GM18519 (cell line): ENCODE results near the gene TRAP1.

Experiments used
- ATAC-seq: cut with Tn5 transposase; IDR thresholded peaks from one replicate; pipeline ENCODE4 v1.9.1; 2021; ENCODE audit warnings: mild to moderate bottlenecking, moderate library complexity; ENCODE audit not compliant: unreplicated experiment, low FRiP score

TRAP1 gene

DNA sequence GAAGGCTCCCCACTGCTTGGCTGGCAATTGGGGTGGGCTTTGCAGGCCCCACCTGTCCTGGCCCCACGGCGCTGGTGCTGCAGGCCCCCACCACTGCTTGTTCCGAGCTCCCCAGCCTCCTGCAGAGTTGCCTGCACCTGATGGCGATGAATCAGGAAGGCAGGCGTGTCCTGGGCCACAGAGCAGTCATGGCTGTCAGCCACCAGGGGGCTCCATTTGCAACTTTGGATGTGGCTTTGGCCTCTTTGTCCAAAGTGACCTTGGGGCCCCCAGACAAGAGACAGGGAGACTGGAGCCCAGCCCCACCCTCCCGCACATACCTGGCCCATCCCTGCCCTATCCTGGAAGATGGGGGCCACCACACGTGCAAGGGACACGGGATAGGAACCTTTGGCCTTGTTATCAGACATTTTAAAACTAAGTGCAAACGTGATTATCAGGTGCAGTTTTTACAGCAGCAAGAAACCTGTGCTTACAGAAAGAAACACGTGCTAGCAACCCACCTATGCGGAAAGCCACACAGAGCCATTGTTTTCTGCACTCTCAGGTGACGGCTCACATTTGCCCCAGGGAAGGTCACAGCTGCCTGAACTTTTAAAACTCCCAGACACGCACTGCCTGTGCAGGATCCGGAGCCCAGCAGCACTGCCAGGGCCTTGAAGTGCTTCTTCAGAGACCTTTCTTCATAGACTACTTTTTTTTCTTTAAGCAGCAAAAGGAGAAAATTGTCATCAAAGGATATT lies 62.9 kb downstream of the TRAP1 start, which contains the start of gene DNASE1:
Gene DNASE1 (plus strand): TSS at position 443 of the 743 bp plus-strand sequence. CDS start 683 bp downstream, outside the sequence.
- ATAC-seq = no peak

DNA sequence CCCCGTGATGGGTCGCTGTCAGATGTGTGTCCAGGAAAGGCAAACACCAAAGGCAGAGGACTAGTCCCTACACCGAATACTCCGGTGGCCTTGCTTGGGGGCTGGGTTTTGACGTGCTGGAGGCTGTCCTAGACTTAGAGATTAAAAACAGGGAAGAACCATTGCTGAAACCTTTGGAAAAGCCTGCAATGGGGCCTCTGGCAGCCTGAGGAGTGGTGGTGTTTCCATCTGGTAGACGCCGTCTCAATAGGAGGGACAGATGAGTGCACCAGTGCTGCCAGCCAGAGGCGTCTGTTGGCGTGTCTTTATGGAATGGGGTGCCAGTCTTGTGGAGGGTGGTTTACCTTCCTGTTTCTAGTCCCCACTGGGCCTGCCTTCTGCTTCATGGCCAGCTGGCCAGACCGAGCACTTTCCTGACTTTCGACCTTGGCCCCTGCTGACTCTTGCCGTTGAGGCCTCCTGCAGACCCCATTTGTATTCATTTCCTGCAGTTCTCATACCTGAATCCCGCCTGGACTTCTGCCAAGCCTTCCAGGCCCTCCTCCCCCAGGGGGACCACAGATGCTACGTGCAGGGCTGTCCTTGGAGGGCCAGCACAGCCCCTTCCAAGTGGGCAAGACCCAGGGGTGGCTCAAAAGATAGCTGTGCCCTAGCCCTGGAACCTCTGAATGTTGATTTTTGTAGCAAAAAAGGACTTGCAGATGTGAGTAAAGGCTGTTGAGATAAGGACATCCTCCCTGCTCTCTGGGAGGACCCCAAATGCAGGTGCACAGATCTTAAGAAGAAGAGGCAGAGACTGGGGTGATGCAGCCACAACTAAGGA lies 64.7 kb downstream of the TRAP1 start:
- ATAC-seq = no peak

DNA sequence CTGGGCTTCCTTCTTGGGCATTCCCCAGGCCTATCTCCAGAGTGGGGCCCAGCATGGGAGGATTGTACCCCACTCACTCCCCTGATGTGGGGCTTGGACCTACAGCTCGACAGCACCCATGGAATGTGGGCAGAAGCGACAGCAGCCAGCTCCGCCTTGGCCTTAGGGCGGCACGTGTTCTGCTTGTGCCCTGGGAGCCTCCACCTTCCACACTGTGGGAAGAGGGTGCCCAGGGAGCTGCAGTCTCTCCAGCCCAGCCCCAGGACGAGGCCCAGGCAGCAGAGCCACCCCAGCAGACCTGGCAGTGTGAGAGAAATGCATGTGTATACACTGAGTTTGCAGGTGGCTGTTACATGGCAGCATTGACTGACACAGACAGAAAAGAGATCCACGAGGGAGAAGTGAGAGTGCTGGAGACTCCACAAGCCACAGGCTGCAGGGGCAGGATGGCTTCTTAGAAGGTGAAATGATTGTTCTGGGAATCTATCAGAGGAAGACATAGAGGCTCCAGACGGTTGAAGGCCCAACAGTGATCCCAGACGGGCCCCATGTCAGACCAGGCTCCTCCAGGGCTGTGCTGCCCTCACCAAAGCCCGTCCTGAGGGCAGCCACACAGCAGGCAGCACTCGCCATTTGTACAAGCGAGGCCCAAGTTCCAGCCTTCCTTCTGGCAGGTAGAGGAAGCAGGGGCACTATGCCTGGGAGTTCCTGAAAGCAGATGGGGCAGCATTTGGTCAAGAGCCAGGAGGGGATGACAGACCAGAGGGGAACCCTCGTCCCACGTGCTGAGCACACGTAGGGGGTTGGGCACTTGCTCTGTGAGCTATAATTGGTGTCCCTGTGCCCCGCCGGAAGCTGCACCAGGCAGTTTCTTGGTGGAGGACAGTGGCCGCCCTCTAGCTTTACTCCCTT lies 65.6 kb downstream of the TRAP1 start:
- ATAC-seq = no peak

DNA sequence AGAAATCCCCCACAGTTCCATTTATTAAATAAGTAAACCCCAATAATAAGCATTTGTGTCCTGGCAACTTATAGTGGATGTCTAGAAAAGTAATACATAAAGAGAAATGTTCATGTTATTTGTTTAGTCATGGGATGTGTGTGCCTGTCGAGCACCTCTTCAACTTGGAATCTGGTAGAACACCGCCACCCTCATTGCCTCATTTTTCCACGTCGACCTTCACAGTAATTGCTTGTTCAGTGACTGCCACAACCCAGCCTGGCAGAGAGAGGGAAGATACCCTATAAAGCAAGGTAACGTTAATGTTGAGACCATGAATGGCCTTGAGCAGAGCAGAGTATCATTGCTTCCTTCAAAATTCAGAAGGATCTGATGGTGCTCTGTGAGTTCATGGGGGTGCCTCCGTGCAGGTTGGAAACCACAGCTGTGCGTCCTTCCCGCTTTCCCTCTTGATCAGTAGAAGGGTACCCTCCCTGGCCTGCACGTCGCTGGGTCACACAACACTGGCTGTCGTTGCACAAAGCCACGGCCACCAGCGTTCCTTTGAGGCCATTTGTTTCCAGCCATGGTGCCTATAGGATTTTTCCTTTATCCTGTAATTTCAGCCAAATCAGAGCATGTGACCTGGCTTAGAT lies 66.6 kb downstream of the TRAP1 start:
- no peak for ATAC-seq

DNA sequence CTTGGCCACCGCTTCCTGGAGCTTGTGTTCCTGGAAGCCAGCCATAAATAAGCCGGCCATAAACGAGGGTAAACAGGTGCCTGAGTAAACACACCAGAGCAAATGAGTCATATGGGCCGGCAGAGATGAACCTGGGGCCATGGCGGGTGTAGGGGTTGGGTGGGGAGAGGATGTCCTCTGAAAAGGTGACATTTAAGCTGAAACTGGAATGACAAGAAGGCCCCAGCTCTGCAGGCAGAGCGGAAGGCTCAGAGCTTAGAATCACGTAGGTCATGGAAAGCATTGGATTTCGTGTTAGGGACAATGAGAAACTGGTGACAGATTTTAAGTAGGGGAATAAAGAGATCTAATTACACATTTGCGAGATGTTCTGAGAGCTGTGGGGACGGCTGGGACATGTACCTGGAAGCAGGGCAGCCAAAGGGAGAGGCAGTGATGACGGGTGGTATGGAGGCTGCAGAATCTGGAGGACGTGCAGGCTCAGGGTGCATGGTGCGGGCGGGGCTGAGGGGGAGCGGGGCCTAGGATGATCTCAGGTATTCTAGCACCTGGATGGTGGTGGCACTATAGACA lies 70.9 kb downstream of the TRAP1 start:
- no peak for ATAC-seq

DNA sequence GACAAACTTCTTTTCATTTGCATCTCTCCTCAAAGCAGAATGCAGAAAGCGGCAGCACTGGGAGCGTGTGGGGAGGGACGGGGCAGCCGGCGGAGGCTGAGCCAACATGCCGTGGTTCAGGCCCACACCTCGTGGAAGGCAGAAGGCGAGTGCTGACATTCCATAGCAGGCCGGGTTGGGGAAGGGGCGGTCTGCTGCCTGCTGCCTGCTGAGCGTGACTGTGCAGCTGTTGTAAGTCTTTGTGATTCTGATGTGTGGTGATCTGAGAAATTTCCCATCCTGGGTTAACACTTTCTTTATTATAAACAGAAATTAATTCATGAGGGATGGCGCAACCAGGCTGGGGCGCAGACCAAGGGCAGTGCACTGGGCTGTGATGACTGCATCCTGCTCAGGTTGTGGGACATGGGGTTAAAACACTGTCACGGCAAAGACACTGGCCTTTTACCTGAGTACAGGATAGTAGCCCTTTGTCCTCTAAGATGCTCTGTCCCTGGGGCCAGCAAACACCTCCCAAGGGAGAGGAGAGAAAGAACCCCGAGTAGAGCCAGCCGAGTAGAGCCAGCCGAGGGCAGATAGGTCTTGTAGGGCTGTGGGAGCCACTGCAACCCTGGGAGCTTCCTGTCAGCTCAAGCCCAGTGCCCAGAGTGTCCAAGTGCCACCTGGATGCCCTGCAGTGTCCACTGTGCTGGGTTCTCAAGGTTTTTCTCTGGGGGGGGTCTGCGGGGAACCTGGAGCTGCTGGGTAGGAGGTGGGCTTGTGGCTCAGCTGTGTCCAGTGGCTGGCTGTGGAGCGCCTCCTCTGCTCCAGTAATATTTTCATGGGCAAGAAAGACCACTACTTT lies 71.6 kb downstream of the TRAP1 start:
- ATAC-seq = no peak

DNA sequence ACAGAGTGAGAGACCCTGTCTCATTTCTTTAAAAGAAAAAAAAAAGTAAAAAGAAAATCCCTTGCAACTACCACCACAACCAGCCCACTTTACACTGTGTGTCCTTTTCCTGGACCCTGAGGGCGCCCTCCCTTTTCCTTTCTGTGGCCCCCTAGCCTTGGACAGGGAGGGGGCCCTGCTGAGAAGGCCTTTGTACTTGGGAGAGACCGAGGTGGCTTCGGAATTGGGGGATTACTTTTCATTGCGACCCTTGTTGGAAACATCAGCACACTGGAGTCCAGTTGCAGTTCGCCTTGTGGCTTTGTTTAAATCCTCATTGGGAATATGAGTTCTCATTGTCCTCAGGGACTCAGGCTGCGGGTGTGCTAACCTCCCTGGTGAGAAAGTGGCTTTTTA lies 72.2 kb downstream of the TRAP1 start:
- ATAC-seq = no peak

- ATAC-seq = no peak
Observed at GRCh38 chr16:3643095-3643730, 74.1 kb downstream of the TRAP1 start.

GRCh38 chr16:3642397-3643094 lies 74.8 kb downstream of the TRAP1 start:
- ATAC-seq = no peak

- no peak for ATAC-seq
Observed at GRCh38 chr16:3641801-3642396, 75.4 kb downstream of the TRAP1 start.

- no peak for ATAC-seq
Observed at GRCh38 chr16:3640632-3641501, 76.5 kb downstream of the TRAP1 start.

DNA sequence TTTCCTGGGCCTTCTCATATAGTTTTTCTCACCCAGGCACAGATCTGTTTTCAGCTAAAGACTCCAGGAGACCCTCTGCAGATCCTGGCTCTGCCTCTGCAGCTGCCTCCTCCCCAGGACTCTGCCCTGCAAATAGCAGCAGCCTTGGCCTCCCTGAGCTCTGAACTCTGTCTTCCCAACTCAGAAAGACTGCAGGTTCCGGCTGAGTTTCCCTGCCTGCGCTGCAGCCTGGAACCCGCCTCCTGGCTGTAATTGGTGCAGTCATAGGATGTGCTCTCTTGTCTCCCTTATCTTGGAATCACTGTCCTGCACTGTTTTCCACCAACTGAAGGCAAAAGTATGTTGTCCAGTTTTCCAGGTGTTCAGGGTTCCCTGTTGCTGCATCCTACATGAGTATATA lies 77.1 kb downstream of the TRAP1 start:
- no peak for ATAC-seq

DNA sequence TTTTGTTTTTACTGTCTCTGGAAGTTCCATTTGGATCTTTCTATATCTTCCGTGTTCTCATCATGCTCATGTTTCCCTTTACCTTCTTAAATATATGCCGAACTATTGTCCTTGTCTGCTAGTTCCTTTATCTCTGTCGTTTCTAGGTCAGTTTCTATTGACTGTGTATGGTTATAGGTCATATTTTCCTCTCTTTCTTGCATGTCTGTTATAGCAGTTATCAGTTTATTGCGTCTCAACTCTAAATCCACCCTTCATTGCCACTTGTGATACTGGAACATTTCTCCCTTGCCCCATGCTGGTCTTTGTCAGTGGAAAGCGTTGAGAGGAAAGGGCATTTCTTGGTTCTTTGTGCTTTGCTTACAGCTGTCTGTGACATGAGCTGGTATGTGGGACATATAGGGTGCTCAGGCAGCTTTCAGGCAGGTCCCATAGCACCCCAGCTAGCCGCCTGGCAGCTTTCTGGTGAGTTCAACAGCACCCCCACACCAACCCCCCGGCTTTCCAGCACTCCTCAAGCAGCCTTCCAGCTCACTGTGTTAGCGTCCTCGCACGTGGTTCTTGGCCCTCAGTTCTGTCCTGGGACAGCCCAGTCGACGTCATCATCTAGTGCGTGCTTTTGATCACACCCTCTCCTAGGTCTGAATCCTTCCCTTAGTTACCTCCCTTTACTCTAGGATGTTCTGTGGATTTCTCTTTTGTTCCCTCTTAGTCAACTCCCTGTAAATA lies 78.2 kb downstream of the TRAP1 start:
- ATAC-seq = no peak

DNA sequence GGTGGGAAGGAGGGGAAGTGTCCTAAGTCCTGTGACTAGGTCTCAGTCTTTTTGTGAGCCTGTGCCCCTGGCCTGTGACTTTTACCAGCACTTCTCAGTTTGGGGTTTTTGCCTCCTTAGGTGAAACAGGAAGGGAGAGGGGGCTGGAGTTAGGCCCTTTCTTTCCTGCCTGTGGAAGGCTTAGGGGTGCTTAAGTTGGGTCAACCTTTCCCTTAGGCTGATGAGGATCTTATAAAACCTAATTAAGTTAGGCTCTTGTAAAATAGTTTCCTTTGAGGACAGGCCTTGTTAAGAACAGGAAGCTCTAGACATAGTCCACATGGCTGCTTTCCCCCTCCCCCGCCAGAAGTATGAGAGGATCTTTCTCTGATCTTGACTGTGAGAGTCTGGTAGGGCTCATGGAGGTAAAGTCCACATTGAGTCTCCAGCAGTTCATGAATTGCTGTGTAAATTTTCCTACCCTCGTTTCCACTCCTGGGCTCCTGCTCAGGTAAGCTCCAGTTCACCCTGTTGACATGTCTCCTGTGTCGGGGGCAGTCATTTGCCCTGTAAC lies 79.9 kb downstream of the TRAP1 start:
- ATAC-seq = no peak

GRCh38 chr16:3625911-3626732 lies 91.2 kb downstream of the TRAP1 start:
- ATAC-seq = no peak
